ENCODE results near the gene ZC3H6.

GRCh38 chr2:112230371-112230770, 45.0 kb upstream of the ZC3H6 start:
- no peak for TF ChIP-seq SIN3A (IDR thresholded peaks at IDR 0.05; ENCODE audit: borderline replicate concordance, low read depth, low read length)
- TF ChIP-seq NRF1 (IDR thresholded peaks at IDR 0.05; ENCODE audit: low read depth, low read length), result no peak
- TF ChIP-seq, protein P1, sequence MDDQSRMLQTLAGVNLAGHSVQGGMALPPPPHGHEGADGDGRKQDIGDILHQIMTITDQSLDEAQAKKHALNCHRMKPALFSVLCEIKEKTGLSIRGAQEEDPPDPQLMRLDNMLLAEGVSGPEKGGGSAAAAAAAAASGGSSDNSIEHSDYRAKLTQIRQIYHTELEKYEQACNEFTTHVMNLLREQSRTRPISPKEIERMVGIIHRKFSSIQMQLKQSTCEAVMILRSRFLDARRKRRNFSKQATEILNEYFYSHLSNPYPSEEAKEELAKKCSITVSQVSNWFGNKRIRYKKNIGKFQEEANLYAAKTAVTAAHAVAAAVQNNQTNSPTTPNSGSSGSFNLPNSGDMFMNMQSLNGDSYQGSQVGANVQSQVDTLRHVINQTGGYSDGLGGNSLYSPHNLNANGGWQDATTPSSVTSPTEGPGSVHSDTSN (IDR thresholded peaks at IDR 0.05), result no peak
- TF ChIP-seq FOXM1 (IDR thresholded peaks at IDR 0.05; ENCODE audit: low read depth), result no peak
- no peak for TF ChIP-seq MEF2A (IDR thresholded peaks at IDR 0.05; ENCODE audit: borderline replicate concordance, low read depth)
- TF ChIP-seq, protein P2, sequence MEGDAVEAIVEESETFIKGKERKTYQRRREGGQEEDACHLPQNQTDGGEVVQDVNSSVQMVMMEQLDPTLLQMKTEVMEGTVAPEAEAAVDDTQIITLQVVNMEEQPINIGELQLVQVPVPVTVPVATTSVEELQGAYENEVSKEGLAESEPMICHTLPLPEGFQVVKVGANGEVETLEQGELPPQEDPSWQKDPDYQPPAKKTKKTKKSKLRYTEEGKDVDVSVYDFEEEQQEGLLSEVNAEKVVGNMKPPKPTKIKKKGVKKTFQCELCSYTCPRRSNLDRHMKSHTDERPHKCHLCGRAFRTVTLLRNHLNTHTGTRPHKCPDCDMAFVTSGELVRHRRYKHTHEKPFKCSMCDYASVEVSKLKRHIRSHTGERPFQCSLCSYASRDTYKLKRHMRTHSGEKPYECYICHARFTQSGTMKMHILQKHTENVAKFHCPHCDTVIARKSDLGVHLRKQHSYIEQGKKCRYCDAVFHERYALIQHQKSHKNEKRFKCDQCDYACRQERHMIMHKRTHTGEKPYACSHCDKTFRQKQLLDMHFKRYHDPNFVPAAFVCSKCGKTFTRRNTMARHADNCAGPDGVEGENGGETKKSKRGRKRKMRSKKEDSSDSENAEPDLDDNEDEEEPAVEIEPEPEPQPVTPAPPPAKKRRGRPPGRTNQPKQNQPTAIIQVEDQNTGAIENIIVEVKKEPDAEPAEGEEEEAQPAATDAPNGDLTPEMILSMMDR (IDR thresholded peaks at IDR 0.05), result no peak
